Glutamatergic neuron (in vitro differentiated cells): ENCODE data around the gene CHCHD1. TPM values are rescaled to one million over a fixed set of nuclear protein-coding genes. Genes with fewer than 3 reads are reported as not detected.

Source experiments
- DNase-seq: peaks from one replicate; pipeline ENCODE4 v3.0.0; 2022
- H3K27ac Mint-ChIP-seq: one replicate; pipeline ENCODE4 v1.8.0; 2020; ENCODE audit warnings: mild to moderate bottlenecking, mixed read lengths, inconsistent platforms; ENCODE audit not compliant: unreplicated experiment
- H3K27me3 Mint-ChIP-seq: one replicate; pipeline ENCODE4 v1.8.0; 2020; ENCODE audit warnings: mild to moderate bottlenecking, moderate library complexity, mixed read lengths, inconsistent platforms; ENCODE audit not compliant: unreplicated experiment
- H3K36me3 Mint-ChIP-seq: one replicate; pipeline ENCODE4 v1.8.0; 2020; ENCODE audit warnings: mild to moderate bottlenecking, mixed read lengths, inconsistent platforms; ENCODE audit not compliant: unreplicated experiment
- H3K4me1 Mint-ChIP-seq: one replicate; pipeline ENCODE4 v1.8.0; 2020; ENCODE audit warnings: mild to moderate bottlenecking, low read depth, mixed read lengths, inconsistent platforms; ENCODE audit not compliant: unreplicated experiment
- H3K4me3 Mint-ChIP-seq: one replicate; pipeline ENCODE4 v1.8.0; 2020; ENCODE audit warnings: mild to moderate bottlenecking, mixed read lengths, inconsistent platforms; ENCODE audit not compliant: unreplicated experiment
- H3K9me3 Mint-ChIP-seq: one replicate; pipeline ENCODE4 v1.8.0; 2020; ENCODE audit warnings: mild to moderate bottlenecking, moderate library complexity, mixed read lengths, inconsistent platforms; ENCODE audit not compliant: unreplicated experiment
- CTCF ChIP-seq: fragments of 200-600 bp; sonication (generic); IDR thresholded peaks from one replicate; pipeline ENCODE4 v1.5.0; 2021; ENCODE audit not compliant: partially characterized antibody, unreplicated experiment
- total RNA-seq: library from RNA; stranded (reverse); fragmentation: NEBNext Ultra II Directional; extraction: Animal tissue kit (Norgen Biotek cat#: 25700); gene quantifications from one replicate; pipeline ENCODE4 v1.2.1, GENCODE V29; 2021; ENCODE audit not compliant: unreplicated experiment

The CHCHD1 gene
- total RNA-seq, 1 donor from 2014 or later: 30.9 TPM

- Mint-ChIP-seq H3K4me3 (no peak overlapping the region), H3K27me3 (peaks cover 10% of the 10 kb centered on the region), H3K9me3 (peaks cover 9% of the 10 kb centered on the region), H3K36me3 (no peaks in the 10 kb centered on the region), H3K4me1 (peaks cover 7% of the 10 kb centered on the region), H3K27ac (no peak overlapping the region)
- TF ChIP-seq CTCF: no peak
- no peak for DNase-seq
Measured at GRCh38 chr10:73768881-73769280, 13.0 kb upstream of the CHCHD1 start.

- no peak for TF ChIP-seq CTCF
- DNase-seq: no peak
- Mint-ChIP-seq H3K27ac (no peak overlapping the region), H3K4me3 (no peak overlapping the region), H3K27me3 (peaks cover 10% of the 10 kb centered on the region), H3K36me3 (no peaks in the 10 kb centered on the region), H3K4me1 (peaks cover 12% of the 10 kb centered on the region), H3K9me3 (peaks cover 9% of the 10 kb centered on the region)
Measured at GRCh38 chr10:73769396-73769795, 12.5 kb upstream of the CHCHD1 start.

GRCh38 chr10:73771722-73772280, 10.0 kb upstream of the CHCHD1 start:
- peak; percentile 92 for DNase-seq
- peaks cover 9% of the 10 kb centered on the region for H3K9me3 Mint-ChIP-seq
- peaks cover 10% of the 10 kb centered on the region for H3K27me3 Mint-ChIP-seq
- H3K4me3 Mint-ChIP-seq: peak overlapping the region; percentile 96
- TF ChIP-seq CTCF: no peak
- H3K4me1 Mint-ChIP-seq: peaks cover 20% of the 10 kb centered on the region
- peak overlapping the region; percentile 82 for H3K27ac Mint-ChIP-seq
- no peaks in the 10 kb centered on the region for H3K36me3 Mint-ChIP-seq

- DNase-seq: peak; percentile 70
- Mint-ChIP-seq H3K27ac (peak overlapping the region; percentile 82), H3K9me3 (peaks cover 9% of the 10 kb centered on the region), H3K4me1 (peaks cover 20% of the 10 kb centered on the region), H3K4me3 (peak overlapping the region; percentile 96), H3K27me3 (peaks cover 10% of the 10 kb centered on the region), H3K36me3 (no peaks in the 10 kb centered on the region)
- no peak for TF ChIP-seq CTCF
Measured at GRCh38 chr10:73772281-73773151, 9.3 kb upstream of the CHCHD1 start.
